SU-DHL-6 (cell line): ENCODE measurements around the gene SOX5.

Source experiments
- EZH2phosphoT487 ChIP-seq: fragments of 200-600 bp; sonication (generic), shearing (Covaris generic); conservative IDR thresholded peaks from 2 replicates; pipeline ENCODE4 v1.6.1; 2018; ENCODE audit warnings: mild to moderate bottlenecking, antibody characterized with exemption, low read length, moderate library complexity, mixed read lengths
- TF ChIP-seq, protein P1 (sequence below): fragments of 200-600 bp; sonication (generic); IDR thresholded peaks from one replicate; pipeline ENCODE4 v1.5.1; 2017; ENCODE audit warnings: antibody characterized with exemption, mild to moderate bottlenecking, low read length, moderate library complexity; ENCODE audit not compliant: insufficient read depth, poor library complexity, severe bottlenecking

DNA sequence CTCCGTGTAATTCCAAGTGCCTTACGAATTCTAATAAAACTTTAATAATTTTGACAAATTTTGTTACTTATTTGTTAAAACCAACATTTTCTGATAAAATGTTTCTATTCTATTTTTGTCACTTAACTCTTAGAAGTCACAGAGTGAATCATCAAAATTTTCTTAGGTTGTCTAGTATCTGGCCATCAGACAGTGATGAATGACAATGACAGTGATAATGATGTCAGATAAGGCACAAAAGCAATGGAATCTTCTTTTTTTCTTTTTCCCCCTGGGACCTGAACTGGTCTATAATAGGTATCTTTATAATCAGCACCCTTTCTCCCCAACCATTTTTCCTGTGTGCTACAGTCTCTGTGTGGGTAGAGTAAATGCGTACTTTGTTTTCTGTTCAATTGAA is 407.3 kb downstream of the SOX5 start:
- TF ChIP-seq, protein P1, sequence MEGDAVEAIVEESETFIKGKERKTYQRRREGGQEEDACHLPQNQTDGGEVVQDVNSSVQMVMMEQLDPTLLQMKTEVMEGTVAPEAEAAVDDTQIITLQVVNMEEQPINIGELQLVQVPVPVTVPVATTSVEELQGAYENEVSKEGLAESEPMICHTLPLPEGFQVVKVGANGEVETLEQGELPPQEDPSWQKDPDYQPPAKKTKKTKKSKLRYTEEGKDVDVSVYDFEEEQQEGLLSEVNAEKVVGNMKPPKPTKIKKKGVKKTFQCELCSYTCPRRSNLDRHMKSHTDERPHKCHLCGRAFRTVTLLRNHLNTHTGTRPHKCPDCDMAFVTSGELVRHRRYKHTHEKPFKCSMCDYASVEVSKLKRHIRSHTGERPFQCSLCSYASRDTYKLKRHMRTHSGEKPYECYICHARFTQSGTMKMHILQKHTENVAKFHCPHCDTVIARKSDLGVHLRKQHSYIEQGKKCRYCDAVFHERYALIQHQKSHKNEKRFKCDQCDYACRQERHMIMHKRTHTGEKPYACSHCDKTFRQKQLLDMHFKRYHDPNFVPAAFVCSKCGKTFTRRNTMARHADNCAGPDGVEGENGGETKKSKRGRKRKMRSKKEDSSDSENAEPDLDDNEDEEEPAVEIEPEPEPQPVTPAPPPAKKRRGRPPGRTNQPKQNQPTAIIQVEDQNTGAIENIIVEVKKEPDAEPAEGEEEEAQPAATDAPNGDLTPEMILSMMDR, result no peak
- TF ChIP-seq EZH2phosphoT487, result no peak
